ENCODE measurements around the gene NKD1. TPM values are rescaled to one million over a fixed set of nuclear protein-coding genes. Genes with fewer than 3 reads are reported as not detected.
A peak's percentile ranks its signal among the peaks of the same experiment; 100 is the strongest.

NKD1 gene
- polyA plus RNA-seq, 1 experiment, result 0.11 TPM

DNA sequence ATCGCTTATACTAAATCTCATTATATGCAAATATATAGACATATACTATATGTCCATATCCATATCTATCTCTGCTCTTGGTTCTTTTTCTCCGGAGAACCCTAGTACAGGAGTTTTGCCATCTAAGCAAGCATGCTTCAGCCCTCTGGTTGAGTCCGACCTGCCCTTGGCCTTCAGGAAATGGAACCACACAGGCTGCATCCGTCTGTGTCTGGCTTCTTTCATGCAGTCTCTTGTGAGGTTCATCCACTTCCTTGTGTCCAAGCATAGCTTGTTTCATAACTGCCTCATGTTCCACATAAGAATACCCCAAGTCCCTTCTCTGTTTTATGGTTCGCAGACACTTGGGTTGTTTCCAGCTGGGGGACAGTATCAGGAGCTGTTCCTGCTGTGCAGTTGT lies 116.1 kb downstream of the NKD1 start:
- TF ChIP-seq, protein P1, sequence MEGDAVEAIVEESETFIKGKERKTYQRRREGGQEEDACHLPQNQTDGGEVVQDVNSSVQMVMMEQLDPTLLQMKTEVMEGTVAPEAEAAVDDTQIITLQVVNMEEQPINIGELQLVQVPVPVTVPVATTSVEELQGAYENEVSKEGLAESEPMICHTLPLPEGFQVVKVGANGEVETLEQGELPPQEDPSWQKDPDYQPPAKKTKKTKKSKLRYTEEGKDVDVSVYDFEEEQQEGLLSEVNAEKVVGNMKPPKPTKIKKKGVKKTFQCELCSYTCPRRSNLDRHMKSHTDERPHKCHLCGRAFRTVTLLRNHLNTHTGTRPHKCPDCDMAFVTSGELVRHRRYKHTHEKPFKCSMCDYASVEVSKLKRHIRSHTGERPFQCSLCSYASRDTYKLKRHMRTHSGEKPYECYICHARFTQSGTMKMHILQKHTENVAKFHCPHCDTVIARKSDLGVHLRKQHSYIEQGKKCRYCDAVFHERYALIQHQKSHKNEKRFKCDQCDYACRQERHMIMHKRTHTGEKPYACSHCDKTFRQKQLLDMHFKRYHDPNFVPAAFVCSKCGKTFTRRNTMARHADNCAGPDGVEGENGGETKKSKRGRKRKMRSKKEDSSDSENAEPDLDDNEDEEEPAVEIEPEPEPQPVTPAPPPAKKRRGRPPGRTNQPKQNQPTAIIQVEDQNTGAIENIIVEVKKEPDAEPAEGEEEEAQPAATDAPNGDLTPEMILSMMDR (IDR thresholded peaks at IDR 0.05; ENCODE audit: insufficient read depth, low read depth, low read length), result no peak
- POLR2A ChIA-PET, result no interaction called here

DNA sequence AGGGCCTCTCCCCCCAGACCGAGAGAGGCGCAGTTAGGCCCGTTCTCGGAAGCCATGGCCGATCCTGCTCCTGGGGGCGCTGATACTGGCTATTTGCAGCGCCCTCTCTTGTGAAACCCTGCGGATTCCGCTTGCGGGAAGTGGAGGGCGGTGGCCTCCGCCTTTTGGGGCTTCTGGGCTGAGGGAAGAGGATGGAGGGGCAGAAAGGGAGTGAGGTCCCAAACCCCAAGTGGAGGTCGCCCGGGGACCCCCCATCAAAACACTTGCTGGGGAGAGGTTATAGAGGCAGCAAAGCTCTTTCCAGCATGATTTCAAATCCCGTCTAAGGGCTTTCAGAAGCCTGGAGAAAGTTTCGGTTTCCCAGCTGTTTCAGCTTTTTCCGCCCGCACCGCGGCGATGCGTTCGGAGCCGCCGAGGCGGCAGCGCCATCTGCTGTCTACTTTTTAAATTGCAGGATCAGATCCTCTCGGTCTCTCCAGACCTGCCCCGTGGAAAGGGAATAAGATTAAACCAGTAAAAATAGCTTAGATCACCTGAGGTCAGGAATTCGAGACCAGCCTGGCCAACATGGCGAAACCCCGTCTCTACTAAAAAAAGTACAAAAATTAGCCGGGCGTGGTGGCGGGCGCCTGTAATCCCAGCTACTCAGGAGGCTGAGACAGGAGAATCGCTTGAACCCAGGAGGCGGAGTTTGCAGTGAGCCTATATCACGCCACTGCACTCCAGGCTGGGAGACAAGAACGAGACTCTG lies 117.1 kb downstream of the NKD1 start:
- peak; percentile 4 for DNase-seq (ENCODE audit: low read depth)
- ChIA-PET CTCF (interaction anchor here (0.7 to 8.7 kb wide), 43 partner anchors 9 to 598 kb away, joined by 3 to 105 read pairs (median 4); partner anchors contain the start of genes BRD7 and SNX20), POLR2A (no interaction called here)
- Histone ChIP-seq H3K4me3 (ENCODE audit: low read depth, low read length) (peak overlapping the region; percentile 30), H3K36me3 (ENCODE audit: control insufficient read depth, insufficient read depth, low read length) (no peaks in the 10 kb centered on the region), H3K27me3 (ENCODE audit: control insufficient read depth, insufficient read depth, low read length) (no peaks in the 10 kb centered on the region)
- TF ChIP-seq, protein P1 (IDR thresholded peaks at IDR 0.05; ENCODE audit: insufficient read depth, low read depth, low read length), result peak; percentile 84

More for the DNA sequence above, 116.1 kb downstream of the NKD1 start:
- Histone ChIP-seq H3K4me3 (ENCODE audit: low read depth, low read length) (no peak overlapping the region), H3K27me3 (ENCODE audit: control insufficient read depth, insufficient read depth, low read length) (no peaks in the 10 kb centered on the region), H3K36me3 (ENCODE audit: control insufficient read depth, insufficient read depth, low read length) (no peaks in the 10 kb centered on the region)
- CTCF ChIA-PET, result interaction anchor here (0.7 to 8.7 kb wide), 17 partner anchors 8 to 596 kb away, joined by 3 to 105 read pairs (median 5); partner anchors contain the start of genes BRD7 and SNX20
- no peak for DNase-seq (ENCODE audit: low read depth)

DNA sequence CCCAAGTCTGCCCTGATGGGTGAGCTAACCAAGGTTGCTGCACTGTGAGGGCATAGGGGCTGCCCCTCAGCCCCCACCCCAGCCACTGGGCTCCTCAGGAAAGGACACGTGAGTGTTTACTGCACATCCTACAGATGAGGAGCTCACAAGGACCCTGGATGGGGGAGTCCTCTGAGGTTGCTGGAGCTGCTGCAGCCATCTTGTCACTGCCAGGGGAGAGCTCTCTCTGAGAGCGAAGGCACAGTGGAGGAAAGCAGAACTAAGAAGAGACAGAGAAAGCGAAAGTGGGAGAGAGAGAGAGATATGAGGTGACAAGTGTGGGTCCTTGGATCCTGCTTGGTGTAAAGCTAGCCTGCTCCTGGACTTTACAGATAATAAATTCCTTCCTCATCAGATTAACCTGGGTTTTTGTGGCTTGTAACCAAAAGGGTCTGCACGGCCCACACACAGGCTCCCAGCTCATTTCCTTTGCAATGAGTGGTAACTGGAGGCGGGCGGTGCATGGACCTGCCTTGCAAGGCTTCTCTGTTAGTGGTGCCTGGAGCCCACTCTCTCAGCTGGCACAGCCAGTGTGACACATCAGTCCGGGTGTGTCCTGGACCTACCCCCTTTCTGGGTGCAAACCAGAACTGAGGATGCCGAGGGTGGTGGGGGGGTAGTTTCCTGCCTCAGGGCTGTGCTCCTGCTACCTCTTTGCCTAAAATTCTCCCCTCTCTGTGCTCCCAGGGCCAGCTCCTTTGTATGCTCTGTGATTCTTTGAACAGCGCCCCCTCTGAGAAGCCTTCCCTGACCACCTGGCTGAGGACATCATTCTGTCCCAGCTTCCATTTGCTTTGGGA lies 118.7 kb downstream of the NKD1 start:
- no peaks in the 10 kb centered on the region for H3K27me3 ChIP-seq (ENCODE audit: control insufficient read depth, insufficient read depth, low read length)
- CTCF ChIA-PET, result interaction anchor here (0.8 to 8.7 kb wide), 15 partner anchors 8 to 642 kb away, joined by 3 to 105 read pairs (median 4); partner anchors contain the start of genes BRD7, CNEP1R1 and SNX20
- POLR2A ChIA-PET, result no interaction called here
- DNase-seq (ENCODE audit: low read depth), result no peak
- no peak overlapping the region for H3K4me3 ChIP-seq (ENCODE audit: low read depth, low read length)
- no peaks in the 10 kb centered on the region for H3K36me3 ChIP-seq (ENCODE audit: control insufficient read depth, insufficient read depth, low read length)
- TF ChIP-seq, protein P1 (IDR thresholded peaks at IDR 0.05; ENCODE audit: insufficient read depth, low read depth, low read length), result no peak

DNA sequence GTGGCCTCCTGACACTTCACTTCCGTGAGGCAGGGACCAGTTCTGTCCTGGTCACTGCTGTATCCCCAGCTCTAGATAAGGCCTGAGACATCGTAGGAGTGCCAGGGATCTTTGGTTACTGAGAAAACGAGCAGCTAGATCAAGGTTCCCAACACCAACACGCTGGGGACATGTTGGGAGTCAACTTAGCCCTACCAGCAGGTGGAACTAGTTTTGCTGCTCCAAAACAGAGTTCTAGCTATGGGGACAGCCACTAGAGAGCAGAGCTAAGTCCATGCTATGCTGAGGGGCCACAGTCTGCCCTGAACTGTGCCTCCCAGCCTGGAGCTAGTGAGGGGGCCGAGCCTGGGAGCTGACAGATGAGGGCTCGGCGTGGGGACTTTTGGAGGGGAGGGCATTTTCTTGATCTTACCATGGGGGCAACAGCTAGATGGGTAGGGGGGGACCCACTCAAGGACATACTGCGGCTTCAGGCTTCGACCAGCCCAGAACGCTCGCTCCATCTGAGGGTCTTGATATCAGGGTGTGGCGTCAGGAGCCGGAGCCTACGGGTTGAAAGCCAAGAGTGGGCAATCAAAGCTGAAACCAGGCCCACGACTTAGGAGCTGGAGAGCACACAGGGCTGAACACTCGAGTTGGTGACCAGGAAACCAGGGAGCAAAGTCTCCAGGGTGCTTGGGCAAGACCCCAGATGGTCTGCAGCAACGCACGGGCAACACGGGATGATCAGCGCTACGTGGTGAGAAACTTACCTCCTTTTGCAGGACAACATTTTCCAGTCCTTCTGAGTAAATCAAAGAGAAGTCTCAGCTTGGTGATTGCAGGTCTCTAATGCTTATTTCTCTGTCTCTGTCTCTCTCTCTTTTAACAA lies 119.5 kb downstream of the NKD1 start:
- POLR2A ChIA-PET, result no interaction called here
- H3K36me3 ChIP-seq (ENCODE audit: control insufficient read depth, insufficient read depth, low read length), result no peaks in the 10 kb centered on the region
- CTCF ChIA-PET, result interaction anchor here (0.7 to 8.7 kb wide), 12 partner anchors 9 to 643 kb away, joined by 3 to 105 read pairs (median 4); partner anchors contain the start of genes BRD7, CNEP1R1 and SNX20
- no peaks in the 10 kb centered on the region for H3K27me3 ChIP-seq (ENCODE audit: control insufficient read depth, insufficient read depth, low read length)
- TF ChIP-seq, protein P1 (IDR thresholded peaks at IDR 0.05; ENCODE audit: insufficient read depth, low read depth, low read length), result no peak
- H3K4me3 ChIP-seq (ENCODE audit: low read depth, low read length), result no peak overlapping the region
- DNase-seq (ENCODE audit: low read depth), result no peak

Measured in BJ (cell line).